GM10266 (cell line): Measurements from ENCODE around the gene STAMBP.

Experiments
- DNase-seq: peaks from one replicate; pipeline ENCODE4 v3.0.0; 2012; ENCODE audit errors: extremely low spot score
- TF ChIP-seq, protein P1 (sequence below): IDR thresholded peaks from 2 replicates; pipeline ENCODE4 v1.5.1; 2012; ENCODE audit warnings: mild to moderate bottlenecking, low read depth; ENCODE audit not compliant: control insufficient read depth, insufficient read depth; ENCODE audit errors: missing control alignments

STAMBP gene

DNA sequence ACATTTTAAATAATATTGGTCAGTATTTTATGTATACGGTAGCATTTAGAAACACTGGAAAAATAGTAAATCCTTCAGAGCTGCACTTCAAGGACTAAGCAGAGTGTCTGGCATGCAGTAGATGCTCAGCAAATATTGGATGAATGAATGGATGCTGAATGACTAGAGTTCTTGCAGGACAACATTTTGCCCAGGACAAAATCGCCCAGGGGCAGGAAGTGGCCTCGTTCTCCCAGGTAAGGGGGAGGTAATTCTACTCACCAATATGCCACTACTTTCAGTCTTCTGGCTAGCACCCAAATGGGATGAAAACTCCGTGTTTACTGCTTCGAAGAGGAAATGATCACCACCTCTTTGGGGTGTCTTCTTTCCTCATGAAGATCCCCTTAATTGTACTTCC is 93.9 kb downstream of the STAMBP start:
- TF ChIP-seq, protein P1, sequence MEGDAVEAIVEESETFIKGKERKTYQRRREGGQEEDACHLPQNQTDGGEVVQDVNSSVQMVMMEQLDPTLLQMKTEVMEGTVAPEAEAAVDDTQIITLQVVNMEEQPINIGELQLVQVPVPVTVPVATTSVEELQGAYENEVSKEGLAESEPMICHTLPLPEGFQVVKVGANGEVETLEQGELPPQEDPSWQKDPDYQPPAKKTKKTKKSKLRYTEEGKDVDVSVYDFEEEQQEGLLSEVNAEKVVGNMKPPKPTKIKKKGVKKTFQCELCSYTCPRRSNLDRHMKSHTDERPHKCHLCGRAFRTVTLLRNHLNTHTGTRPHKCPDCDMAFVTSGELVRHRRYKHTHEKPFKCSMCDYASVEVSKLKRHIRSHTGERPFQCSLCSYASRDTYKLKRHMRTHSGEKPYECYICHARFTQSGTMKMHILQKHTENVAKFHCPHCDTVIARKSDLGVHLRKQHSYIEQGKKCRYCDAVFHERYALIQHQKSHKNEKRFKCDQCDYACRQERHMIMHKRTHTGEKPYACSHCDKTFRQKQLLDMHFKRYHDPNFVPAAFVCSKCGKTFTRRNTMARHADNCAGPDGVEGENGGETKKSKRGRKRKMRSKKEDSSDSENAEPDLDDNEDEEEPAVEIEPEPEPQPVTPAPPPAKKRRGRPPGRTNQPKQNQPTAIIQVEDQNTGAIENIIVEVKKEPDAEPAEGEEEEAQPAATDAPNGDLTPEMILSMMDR: no peak
- no peak for DNase-seq
